ENCODE results near the gene PMCH. TPM values are rescaled to one million over a fixed set of nuclear protein-coding genes. Genes with fewer than 3 reads are reported as not detected.

Gene PMCH, protein sequence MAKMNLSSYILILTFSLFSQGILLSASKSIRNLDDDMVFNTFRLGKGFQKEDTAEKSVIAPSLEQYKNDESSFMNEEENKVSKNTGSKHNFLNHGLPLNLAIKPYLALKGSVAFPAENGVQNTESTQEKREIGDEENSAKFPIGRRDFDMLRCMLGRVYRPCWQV
- not detected in 2 replicates for total RNA-seq

DNA sequence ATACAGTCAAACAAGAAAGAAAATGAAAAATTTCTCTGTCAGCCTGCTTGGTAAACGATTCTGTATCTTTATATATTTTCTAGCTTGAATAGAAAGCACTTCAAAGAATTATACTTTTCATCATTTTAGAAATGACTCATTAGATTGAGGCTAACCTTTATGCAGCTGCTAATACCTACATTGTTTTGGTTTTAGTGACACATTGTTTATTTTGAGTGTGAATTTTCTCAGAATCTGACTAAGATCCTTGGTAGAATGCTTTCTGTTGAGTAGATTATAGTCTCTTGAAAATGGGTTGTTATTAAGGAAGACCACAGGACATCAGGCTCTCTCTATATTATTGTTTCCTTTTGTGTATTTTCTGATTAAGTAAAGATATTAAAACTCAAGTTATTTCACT, at the start of gene PMCH:
Gene PMCH (minus strand): TSS at position 45 of the 400 bp plus-strand sequence. CDS start 63 bp downstream, outside the sequence.

Other genes with a start within 250 kb of the PMCH start
- 74.6 and 124 TPM in 2 replicates for gene WASHC3, start 135.8 kb downstream of the PMCH start, total RNA-seq
- gene NUP37, start 77.7 kb downstream of the PMCH start, total RNA-seq = 28.1 and 37.5 TPM in 2 replicates
- 5.7 and 11.2 TPM in 2 replicates for gene PARPBP, start 77.7 kb downstream of the PMCH start, total RNA-seq